ENCODE data around the gene APMAP.

- TF ChIP-seq NFIC (IDR thresholded peaks at IDR 0.05; ENCODE audit: low read depth, low read length) (no peak), CBFB (IDR thresholded peaks at IDR 0.05; ENCODE audit: low read depth) (no peak), REST (IDR thresholded peaks at IDR 0.05; ENCODE audit: low read depth, low read length) (no peak), SMC3 (IDR thresholded peaks at IDR 0.05; ENCODE audit: borderline replicate concordance, low read length) (no peak), BMI1 (IDR thresholded peaks at IDR 0.05; ENCODE audit: borderline replicate concordance) (no peak), KAT2A (conservative IDR thresholded peaks at IDR 0.05; ENCODE audit: control insufficient read depth, low read depth, low read length) (no peak), CTCF (IDR thresholded peaks at IDR 0.05 in 2 of 3, conservative IDR thresholded peaks at IDR 0.05 in 1 of 3; ENCODE audit: control insufficient read depth in 2 of 3, extremely low read depth in 1 of 3, insufficient read depth in 1 of 3, low read depth in 3 of 3, low read length in 3 of 3) (no peak)
These were observed 7.8 kb upstream of the APMAP start for GRCh38 chr20:25000268-25000801.
